ENCODE results near the gene ABCA7. TPM values are rescaled to one million over a fixed set of nuclear protein-coding genes. Genes with fewer than 3 reads are reported as not detected.

Gene ABCA7
- total RNA-seq, 4 donors from 2014 or later, result 12.6 to 24.4 (median 18.7) TPM

- Histone ChIP-seq H3K27ac (no peak overlapping the region), H3K36me3 (peaks cover 29 to 86% (median 38%) of the 10 kb centered on the region in 3 donors), H3K4me1 (peaks cover 16 to 77% (median 27%) of the 10 kb centered on the region in 3 donors), H3K9me3 (no peaks in the 10 kb centered on the region), H3K27me3 (no peaks in the 10 kb centered on the region), H3K4me3 (no peak overlapping the region)
- WGBS, 2 donors, result 92% methylated on average over 2 of the region's 22 CpGs; no CpG with 5 or more reads in 1 of the 2 donors
- intact Hi-C loops (cut with DNase I), result no loop called here
- no peak for DNase-seq
- TF ChIP-seq CTCF (IDR thresholded peaks at IDR 0.05), result no peak
- no peak for TF ChIP-seq POLR2A (IDR thresholded peaks at IDR 0.05)
These were observed 50.0 kb downstream of the ABCA7 start for GRCh38 chr19:1089891-1090290.

DNA sequence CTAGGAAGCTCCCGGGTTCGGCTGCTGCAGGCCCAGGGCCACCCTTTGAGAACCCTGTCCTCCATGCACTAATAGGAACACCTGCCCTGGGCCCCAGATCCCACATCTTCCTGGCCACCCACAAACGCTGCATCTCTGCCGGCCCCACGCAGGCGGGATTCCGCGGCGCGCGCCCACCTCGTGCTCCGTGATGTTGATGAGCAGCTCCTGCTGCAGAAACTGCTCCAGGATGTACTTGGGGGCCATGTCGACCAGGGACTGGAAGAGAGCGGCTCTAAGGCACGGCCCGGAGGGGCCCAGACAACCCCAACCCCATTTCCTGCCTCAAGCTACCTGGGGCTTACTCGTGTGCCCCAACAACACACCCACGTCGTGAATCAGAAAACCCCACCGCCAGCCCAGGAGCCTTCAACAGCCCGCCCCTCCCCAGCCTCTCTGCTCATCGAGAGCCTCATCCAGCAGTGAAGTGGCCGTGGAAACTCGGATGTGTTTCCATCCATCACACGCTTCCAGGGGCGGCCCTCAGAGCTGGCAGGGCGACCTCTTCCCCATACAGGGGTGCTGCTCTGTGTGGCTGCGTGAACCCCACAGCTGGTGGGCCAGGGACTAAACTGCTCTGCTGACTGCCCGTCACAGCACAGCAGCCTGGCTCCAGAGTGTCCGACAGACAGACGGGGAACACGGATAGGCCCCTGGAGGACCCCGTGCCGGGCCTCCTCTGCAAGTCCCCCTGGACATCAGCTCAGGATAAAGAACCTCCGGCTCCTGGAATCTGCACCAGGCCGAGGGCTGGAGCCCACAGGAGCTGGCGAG, 51.0 kb downstream of the ABCA7 start:
- H3K27ac ChIP-seq, result no peak overlapping the region
- no peaks in the 10 kb centered on the region for H3K9me3 ChIP-seq
- no peak for TF ChIP-seq CTCF (IDR thresholded peaks at IDR 0.05)
- no peak for TF ChIP-seq POLR2A (IDR thresholded peaks at IDR 0.05)
- DNase-seq, result no peak
- no peaks in the 10 kb centered on the region for H3K27me3 ChIP-seq
- H3K4me1 ChIP-seq, result peaks cover 16 to 72% (median 32%) of the 10 kb centered on the region in 3 donors
- peaks cover 29 to 81% (median 38%) of the 10 kb centered on the region in 3 donors for H3K36me3 ChIP-seq
- no peak overlapping the region for H3K4me3 ChIP-seq
- 93 to 100% methylated on average over 1 to 17 of the region's 38 CpGs for WGBS, 2 donors
- intact Hi-C loops (cut with DNase I), result no loop called here

DNA sequence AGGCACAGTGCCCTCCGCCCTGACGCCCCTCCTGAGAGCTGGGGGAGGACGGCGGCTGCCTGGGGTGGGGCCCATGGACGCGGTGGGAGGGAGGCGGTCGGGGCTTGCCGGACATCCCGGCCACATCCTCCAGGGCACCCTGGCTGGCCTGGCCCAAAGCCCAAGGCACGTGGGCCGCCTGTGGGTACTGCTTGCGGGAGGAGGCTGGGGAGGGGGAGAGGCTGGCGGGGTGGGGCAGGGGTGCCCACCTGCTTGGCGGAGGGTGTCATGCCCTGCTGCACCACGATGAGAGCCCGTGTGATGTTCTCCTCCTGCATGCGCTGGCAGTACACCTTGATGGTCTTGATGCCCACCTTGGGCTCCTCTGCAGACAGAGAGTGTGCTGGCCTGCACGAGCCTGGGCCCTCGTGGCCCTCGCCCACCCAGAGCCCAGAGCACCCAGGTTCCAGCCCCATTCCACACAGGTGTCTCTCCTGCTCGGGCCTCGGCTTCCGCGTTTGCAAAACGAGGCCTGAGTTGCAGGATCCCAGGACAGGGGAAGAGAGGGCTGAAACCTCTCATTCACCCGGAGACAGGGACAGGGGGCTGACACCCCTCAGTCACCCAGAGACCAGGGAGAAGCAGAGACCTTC, 51.8 kb downstream of the ABCA7 start:
- Histone ChIP-seq H3K27me3 (no peaks in the 10 kb centered on the region), H3K36me3 (peaks cover 29 to 74% (median 38%) of the 10 kb centered on the region in 3 donors), H3K9me3 (no peaks in the 10 kb centered on the region), H3K4me1 (peaks cover 16 to 68% (median 34%) of the 10 kb centered on the region in 3 donors), H3K4me3 (no peak overlapping the region), H3K27ac (no peak overlapping the region)
- intact Hi-C loops (cut with DNase I), result no loop called here
- 80 to 92% methylated on average over 7 of the region's 27 CpGs for WGBS, 2 donors
- DNase-seq, result no peak
- TF ChIP-seq CTCF (IDR thresholded peaks at IDR 0.05), result no peak
- TF ChIP-seq POLR2A (IDR thresholded peaks at IDR 0.05), result no peak

DNA sequence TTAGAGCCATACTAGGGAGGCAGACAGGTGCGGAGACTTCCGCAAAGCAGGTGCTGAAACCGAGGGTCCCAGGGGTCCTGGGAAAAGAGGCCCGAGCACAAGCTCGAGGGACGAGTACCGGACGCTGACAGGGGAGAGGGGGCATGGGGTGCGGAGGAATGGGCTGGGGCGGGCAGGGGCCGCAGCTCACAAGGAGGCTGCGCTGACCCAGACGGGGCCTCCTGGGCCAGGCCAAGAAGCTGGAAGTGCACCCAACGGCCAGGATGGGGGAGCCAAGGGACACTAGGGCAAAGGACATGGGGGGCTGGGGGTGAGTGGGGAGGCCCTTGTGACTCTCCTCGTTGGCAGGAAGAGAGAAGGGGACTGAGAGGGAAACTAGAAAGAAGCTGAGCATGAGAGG, 53.4 kb downstream of the ABCA7 start:
- WGBS, 2 donors, result 84 to 86% methylated on average over 12 to 14 of the region's 15 CpGs
- no peak for DNase-seq
- intact Hi-C loops (cut with DNase I), result no loop called here
- Histone ChIP-seq H3K27ac (no peak overlapping the region), H3K27me3 (no peaks in the 10 kb centered on the region), H3K4me3 (peak overlapping the region in 1 of 4 donors; percentile 99), H3K9me3 (no peaks in the 10 kb centered on the region), H3K4me1 (peaks cover 17 to 61% (median 35%) of the 10 kb centered on the region in 3 donors), H3K36me3 (peaks cover 29 to 58% (median 36%) of the 10 kb centered on the region in 3 donors)
- TF ChIP-seq CTCF (IDR thresholded peaks at IDR 0.05) (no peak), POLR2A (IDR thresholded peaks at IDR 0.05) (no peak)
